ENCODE measurements around the gene SERPINA4. TPM values are rescaled to one million over a fixed set of nuclear protein-coding genes. Genes with fewer than 3 reads are reported as not detected.

SERPINA4 gene
- polyA plus RNA-seq, 1 donor from 2014 or later: not detected

- Histone ChIP-seq H3K9ac (ENCODE audit: low read length) (no peak overlapping the region), H3K4me3 (ENCODE audit: low read length) (no peak overlapping the region), H3K79me2 (replicated peaks; ENCODE audit: insufficient read depth, low read length) (no peaks in the 10 kb centered on the region), H4K20me1 (ENCODE audit: insufficient read depth) (no peaks in the 10 kb centered on the region), H2AFZ (ENCODE audit: low read depth, low read length) (no peak overlapping the region), H3F3A (ENCODE audit: insufficient read depth, low read length, poor library complexity, severe bottlenecking) (no peaks in the 10 kb centered on the region), H3K27ac (ENCODE audit: low read length) (no peak overlapping the region), H3K9me2 (ENCODE audit: insufficient read depth, low read length) (no peaks in the 10 kb centered on the region), H3K27me3 (ENCODE audit: insufficient read depth, low read depth, low read length) (no peaks in the 10 kb centered on the region), H3K4me2 (ENCODE audit: low read length) (no peak overlapping the region), H3K36me3 (ENCODE audit: insufficient read depth, low read length) (no peaks in the 10 kb centered on the region), H3K9me3 (ENCODE audit: low read length) (no peaks in the 10 kb centered on the region)
- TF ChIP-seq MXI1 (conservative IDR thresholded peaks at IDR 0.05; ENCODE audit: poor library complexity, severe bottlenecking) (no peak), RAD21 (conservative IDR thresholded peaks at IDR 0.05) (no peak), TAF1 (IDR thresholded peaks at IDR 0.05; ENCODE audit: low read depth) (no peak), SMC3 (conservative IDR thresholded peaks at IDR 0.05; ENCODE audit: poor library complexity) (no peak), EZH2 (IDR thresholded peaks at IDR 0.05; ENCODE audit: borderline replicate concordance, insufficient read depth, low read length, poor library complexity, severe bottlenecking) (no peak), EP300 (conservative IDR thresholded peaks at IDR 0.05; ENCODE audit: poor library complexity, severe bottlenecking) (no peak), REST (IDR thresholded peaks at IDR 0.05; ENCODE audit: borderline replicate concordance) (no peak)
Measured at GRCh38 chr14:94558842-94559241, 2.4 kb upstream of the SERPINA4 start.

- no peaks in the 10 kb centered on the region for H3K9me3 ChIP-seq (ENCODE audit: low read length)
- no peak overlapping the region for H3K4me3 ChIP-seq (ENCODE audit: low read length)
- no peaks in the 10 kb centered on the region for H3K27me3 ChIP-seq (ENCODE audit: insufficient read depth, low read depth, low read length)
- TF ChIP-seq SMC3 (conservative IDR thresholded peaks at IDR 0.05; ENCODE audit: poor library complexity): no peak
- TF ChIP-seq TAF1 (IDR thresholded peaks at IDR 0.05; ENCODE audit: low read depth): no peak
- TF ChIP-seq MXI1 (conservative IDR thresholded peaks at IDR 0.05; ENCODE audit: poor library complexity, severe bottlenecking): no peak
- no peak for TF ChIP-seq EZH2 (IDR thresholded peaks at IDR 0.05; ENCODE audit: borderline replicate concordance, insufficient read depth, low read length, poor library complexity, severe bottlenecking)
- no peak for TF ChIP-seq POLR2AphosphoS5 (IDR thresholded peaks at IDR 0.05)
- no peak for TF ChIP-seq CTCF (IDR thresholded peaks at IDR 0.05; ENCODE audit: poor library complexity, severe bottlenecking)
- TF ChIP-seq RAD21 (conservative IDR thresholded peaks at IDR 0.05): no peak
- TF ChIP-seq REST (IDR thresholded peaks at IDR 0.05; ENCODE audit: borderline replicate concordance): no peak
- no peak for TF ChIP-seq EP300 (conservative IDR thresholded peaks at IDR 0.05; ENCODE audit: poor library complexity, severe bottlenecking)
- no peak overlapping the region for H3K4me2 ChIP-seq (ENCODE audit: low read length)
- H3K27ac ChIP-seq (ENCODE audit: low read length): no peak overlapping the region
- H4K20me1 ChIP-seq (ENCODE audit: insufficient read depth): no peaks in the 10 kb centered on the region
- no peaks in the 10 kb centered on the region for H3K9me2 ChIP-seq (ENCODE audit: insufficient read depth, low read length)
- no peak overlapping the region for H2AFZ ChIP-seq (ENCODE audit: low read depth, low read length)
- H3K36me3 ChIP-seq (ENCODE audit: insufficient read depth, low read length): no peaks in the 10 kb centered on the region
- H3K9ac ChIP-seq (ENCODE audit: low read length): no peak overlapping the region
- H3F3A ChIP-seq (ENCODE audit: insufficient read depth, low read length, poor library complexity, severe bottlenecking): no peaks in the 10 kb centered on the region
- H3K79me2 ChIP-seq (replicated peaks; ENCODE audit: insufficient read depth, low read length): no peaks in the 10 kb centered on the region
Measured at GRCh38 chr14:94559638-94560290, 1.5 kb upstream of the SERPINA4 start.
